Stimulated activated CD8-positive, alpha-beta memory T cell treated with anti-CD3 and anti-CD28 coated beads, Interleukin-15, amount 100 ng/mL, for 48 hours (primary cell): ENCODE results near the gene GLB1L2.

Experiments used
- DNase-seq, 2 donors: peaks; one replicate each; pipeline ENCODE4 v3.0.0-alpha.2; 2020; ENCODE audit warnings: low read depth in 2 of 2

Gene GLB1L2

GRCh38 chr11:134385774-134386565 lies 54.2 kb downstream of the GLB1L2 start:
- DNase-seq = no peak

- no peak for DNase-seq
Measured at GRCh38 chr11:134386945-134387344, 55.2 kb downstream of the GLB1L2 start.

GRCh38 chr11:134387501-134387900 lies 55.7 kb downstream of the GLB1L2 start:
- no peak for DNase-seq

- no peak for DNase-seq
Measured at GRCh38 chr11:134388590-134388989, 56.8 kb downstream of the GLB1L2 start.

GRCh38 chr11:134389464-134390180 lies 57.8 kb downstream of the GLB1L2 start:
- DNase-seq = no peak

GRCh38 chr11:134390706-134391569 lies 59.1 kb downstream of the GLB1L2 start:
- no peak for DNase-seq

GRCh38 chr11:134391656-134392055 lies 59.9 kb downstream of the GLB1L2 start:
- DNase-seq = no peak

GRCh38 chr11:134392953-134393615 lies 61.3 kb downstream of the GLB1L2 start:
- no peak for DNase-seq

- no peak for DNase-seq
Measured at GRCh38 chr11:134393638-134394037, 61.9 kb downstream of the GLB1L2 start.

- DNase-seq = no peak
Measured at GRCh38 chr11:134394311-134394710, 62.5 kb downstream of the GLB1L2 start.

- DNase-seq = no peak
Measured at GRCh38 chr11:134395002-134395401, 63.2 kb downstream of the GLB1L2 start.

GRCh38 chr11:134397304-134398078 lies 65.7 kb downstream of the GLB1L2 start:
- DNase-seq = no peak

GRCh38 chr11:134398079-134398444 lies 66.3 kb downstream of the GLB1L2 start:
- no peak for DNase-seq

- DNase-seq = no peak
Measured at GRCh38 chr11:134398644-134399292, 67.0 kb downstream of the GLB1L2 start.

GRCh38 chr11:134399293-134399654 lies 67.5 kb downstream of the GLB1L2 start:
- DNase-seq = no peak

- DNase-seq = no peak
Measured at GRCh38 chr11:134399996-134400395, 68.2 kb downstream of the GLB1L2 start.

GRCh38 chr11:134401825-134402809 lies 70.3 kb downstream of the GLB1L2 start:
- no peak for DNase-seq

GRCh38 chr11:134402910-134403309 lies 71.1 kb downstream of the GLB1L2 start:
- no peak for DNase-seq
